GM12878 (cell line): ENCODE measurements around the gene CD207. TPM values are rescaled to one million over a fixed set of nuclear protein-coding genes. Genes with fewer than 3 reads are reported as not detected.

ENCODE experiments used
- ATAC-seq: fragments of 200-7000 bp; cut with Tn5 transposase; 3 replicates; pipeline ENCODE4 v1.9.1; 2020; ENCODE audit warnings: mild to moderate bottlenecking, moderate library complexity
- BruUV-seq: library from RNA; stranded (reverse); fragments of 400-500 nt; replicated peaks from 2 replicates; lab custom pipeline; 2021; lab: Mats Ljungman, UMichigan
- CTCF ChIA-PET: fragments of 300-600 bp; sonication (Branson Sonifier 250); formaldehyde crosslinking; extraction: SDS; loops from one replicate; lab custom pipeline; 2021; ENCODE audit warnings: inconsistent platforms; lab: Yijun Ruan, JAX
- POLR2A ChIA-PET: fragments of 350-600 bp; formaldehyde crosslinking; extraction: SDS; loops from one replicate; lab custom pipeline; 2021; ENCODE audit warnings: inconsistent platforms; lab: Charles Lee
- RAD21 ChIA-PET: fragments of 300-600 bp; sonication (Branson Sonifier 250); formaldehyde crosslinking; loops from one replicate; lab custom pipeline; 2023; ENCODE audit warnings: antibody characterized with exemption; ENCODE audit not compliant: unreplicated experiment; lab: Charles Lee
- SMC1A ChIA-PET: fragments of 300-600 bp; sonication (Branson Sonifier 250); formaldehyde crosslinking; loops from one replicate; lab custom pipeline; 2023; ENCODE audit not compliant: unreplicated experiment, uncharacterized antibody; lab: Charles Lee
- DNase-seq: peaks from one replicate; pipeline ENCODE4 v3.0.0-alpha.2; 2011; ENCODE audit warnings: low read depth, low spot score
- FAIRE-seq: peaks from 3 replicates; lab custom pipeline; 2011; peaks lifted over from hg19 to GRCh38; lab: Jason Lieb, UNC
- H2AFZ ChIP-seq: 2 replicates; pipeline ENCODE4 v1.6.0; 2011; ENCODE audit warnings: low read depth, low read length, control low read depth; ENCODE audit not compliant: control insufficient read depth
- H3K27ac ChIP-seq: 2 replicates; pipeline ENCODE4 v1.5.1; 2011; ENCODE audit warnings: control low read depth; ENCODE audit not compliant: control insufficient read depth, insufficient read depth
- H3K27me3 ChIP-seq, 2 experiments: replicated peaks in 1 of 2; 2 replicates each; pipeline versions ENCODE4 v1.6.0 to v1.6.1; 2011; ENCODE audit warnings: low read length in 1 of 2; ENCODE audit not compliant: control insufficient read depth in 2 of 2, insufficient read depth in 2 of 2
- H3K36me3 ChIP-seq, 2 experiments: 2 replicates each; pipeline ENCODE4 v1.5.1; 2011; ENCODE audit warnings: low read length in 1 of 2; ENCODE audit not compliant: control insufficient read depth in 2 of 2, insufficient read depth in 2 of 2
- H3K4me1 ChIP-seq: 2 replicates; pipeline ENCODE4 v1.6.1; 2011; ENCODE audit warnings: mild to moderate bottlenecking, low read length, moderate library complexity, mixed read lengths; ENCODE audit not compliant: control insufficient read depth, insufficient read depth
- H3K4me2 ChIP-seq: 2 replicates; pipeline ENCODE4 v1.6.0; 2011; ENCODE audit warnings: control low read depth; ENCODE audit not compliant: control insufficient read depth, insufficient read depth
- H3K4me3 ChIP-seq: fragments of 200-600 bp; sonication (generic); 2 replicates; pipeline ENCODE4 v1.5.1; 2016
- H3K79me2 ChIP-seq: 2 replicates; pipeline ENCODE4 v1.6.0; 2011; ENCODE audit warnings: low read length; ENCODE audit not compliant: control insufficient read depth, insufficient read depth
- H3K9ac ChIP-seq: 2 replicates; pipeline ENCODE4 v1.8.0; 2011; ENCODE audit warnings: low read length, control low read depth, mixed read lengths; ENCODE audit not compliant: control insufficient read depth, insufficient read depth
- H3K9me3 ChIP-seq: replicated peaks from 3 replicates; pipeline ENCODE4 v1.5.1; 2011; ENCODE audit warnings: mild to moderate bottlenecking, low read length; ENCODE audit not compliant: control insufficient read depth, insufficient read depth
- H4K20me1 ChIP-seq: 2 replicates; pipeline ENCODE4 v1.6.0; 2011; ENCODE audit not compliant: control insufficient read depth, insufficient read depth
- HDGF ChIP-seq: fragments of 450-650 bp; IDR thresholded peaks from 2 replicates; pipeline ENCODE4 v1.6.1; 2016; ENCODE audit warnings: antibody characterized with exemption
- NR2C2 ChIP-seq: IDR thresholded peaks from 2 replicates; pipeline ENCODE4 v1.6.1; 2011; ENCODE audit warnings: borderline replicate concordance, low read depth; ENCODE audit not compliant: control insufficient read depth, insufficient read length
- POLR2A ChIP-seq: IDR thresholded peaks from 2 replicates; pipeline ENCODE4 v1.6.1; 2011; ENCODE audit warnings: low read depth, mild to moderate bottlenecking, low read length
- SMAD1 ChIP-seq: fragments of 450-650 bp; IDR thresholded peaks from 2 replicates; pipeline ENCODE4 v1.6.1; 2018; ENCODE audit warnings: mild to moderate bottlenecking, low read depth; ENCODE audit not compliant: partially characterized antibody
- TBL1XR1 ChIP-seq: IDR thresholded peaks from 2 replicates; pipeline ENCODE4 v1.6.1; 2012; ENCODE audit warnings: low read depth, low read length, improper control_type of control experiment
- ZBED1 ChIP-seq: IDR thresholded peaks from 2 replicates; pipeline ENCODE4 v1.6.1; 2016; ENCODE audit warnings: borderline replicate concordance
- ZSCAN29 ChIP-seq: fragments of 450-650 bp; IDR thresholded peaks from 2 replicates; pipeline ENCODE4 v1.6.1; 2017; ENCODE audit warnings: mild to moderate bottlenecking, moderate library complexity
- WGBS: methylation state at CpG from one replicate; pipeline ENCODE4 v1.1.6; 2016; ENCODE audit warnings: low lambda C conversion rate; ENCODE audit not compliant: insufficient replicate concordance, insufficient coverage; ENCODE audit errors: missing lambda C conversion rate; 5-methylcytosine and 5-hydroxymethylcytosine counted together
- in situ Hi-C: fragments of 300-500 bp; cut with MboI; formaldehyde crosslinking; loops from 9 replicates; pipeline ENCODE4 v1.14.3; 2018; ENCODE audit warnings: mixed read lengths
- intact Hi-C: fragments of 100-400 bp; cut with micrococcal nuclease; formaldehyde crosslinking; loops from one replicate; pipeline ENCODE4 v1.14.2; 2022; ENCODE audit not compliant: unreplicated experiment
- polyA plus RNA-seq, 11 experiments: library from polyadenylated mRNA; depleted of rRNA in 4 of 11; unstranded in 6 of 11; stranded (reverse) in 5 of 11; fragments of >200 nt; fragmentation: Nextera tagmentation in 4 of 11; fragmentation: Illumina TruSeq in 1 of 11; extraction: Ambion mirVana in 4 of 11; extraction: Trizol in 1 of 11; gene quantifications; 1 replicate in 1 of 11; 2 replicates in 10 of 11; pipeline versions ENCODE4 v1.2.1 to v1.2.3, GENCODE V29; 2011 to 2016; ENCODE audit warnings: inconsistent platforms in 2 of 11, missing spikeins in 2 of 11, low read depth in 1 of 11
- total RNA-seq, 4 experiments: library from RNA; depleted of rRNA in 3 of 4; stranded (reverse); fragments of >200 nt in 3 of 4; fragmentation: Illumina TruSeq in 1 of 4; extraction: Trizol in 1 of 4; gene quantifications; 2 replicates each; pipeline versions ENCODE4 v1.2.1 to v1.2.3, GENCODE V29; 2013 to 2021
- TF ChIP-seq, protein P1 (sequence below): fragments of 450-650 bp; IDR thresholded peaks from 2 replicates; pipeline ENCODE4 v1.6.1; 2016; ENCODE audit warnings: mild to moderate bottlenecking
- TF ChIP-seq, protein P2 (sequence below): fragments of 450-650 bp; IDR thresholded peaks from 2 replicates; pipeline ENCODE4 v1.6.1; 2017; ENCODE audit warnings: borderline replicate concordance

CD207 gene
- total and polyA plus RNA-seq, 10 of the 15 experiments (the other 5 are each of a cell fraction or from before 2014, with no cell fraction given), result not detected

DNA sequence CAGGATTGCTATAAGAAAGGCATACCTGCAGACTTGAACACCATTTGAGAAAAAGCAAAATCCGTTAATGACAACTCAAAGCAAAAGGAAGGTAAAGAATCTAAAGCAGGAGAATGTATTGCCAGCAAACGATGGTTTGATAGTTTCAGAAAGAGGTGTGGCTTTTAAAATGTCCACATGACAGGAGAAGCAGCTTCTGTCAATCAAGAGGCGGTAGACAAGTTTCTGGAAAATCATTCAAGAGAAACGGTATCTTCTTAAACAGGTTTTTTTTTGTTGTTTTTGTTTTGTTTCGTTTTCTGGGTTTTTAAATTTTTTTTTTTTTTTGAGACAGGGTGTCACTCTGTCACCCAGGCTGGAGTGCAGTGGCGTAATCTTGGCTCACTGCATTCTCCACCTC is 29.0 kb downstream of the CD207 start:
- 20% methylated on average over 6 of the region's 6 CpGs for WGBS
- DNase-seq (no peak), FAIRE-seq (no peak), ATAC-seq (no peak)
- Histone ChIP-seq H3K27me3 (no peaks in the 10 kb centered on the region), H4K20me1 (no peaks in the 10 kb centered on the region), H2AFZ (no peak overlapping the region), H3K4me1 (no peaks in the 10 kb centered on the region), H3K36me3 (no peaks in the 10 kb centered on the region), H3K4me2 (no peak overlapping the region), H3K9ac (no peak overlapping the region), H3K4me3 (no peak overlapping the region), H3K9me3 (no peaks in the 10 kb centered on the region), H3K27ac (no peak overlapping the region), H3K79me2 (no peaks in the 10 kb centered on the region)
- in situ Hi-C loops, result no loop called here
- ChIA-PET SMC1A (no interaction called here), RAD21 (no interaction called here), CTCF (no interaction called here), POLR2A (no interaction called here)
- intact Hi-C loops, result no loop called here
- BruUV-seq, result no TSS peak
- TF ChIP-seq, protein P1, sequence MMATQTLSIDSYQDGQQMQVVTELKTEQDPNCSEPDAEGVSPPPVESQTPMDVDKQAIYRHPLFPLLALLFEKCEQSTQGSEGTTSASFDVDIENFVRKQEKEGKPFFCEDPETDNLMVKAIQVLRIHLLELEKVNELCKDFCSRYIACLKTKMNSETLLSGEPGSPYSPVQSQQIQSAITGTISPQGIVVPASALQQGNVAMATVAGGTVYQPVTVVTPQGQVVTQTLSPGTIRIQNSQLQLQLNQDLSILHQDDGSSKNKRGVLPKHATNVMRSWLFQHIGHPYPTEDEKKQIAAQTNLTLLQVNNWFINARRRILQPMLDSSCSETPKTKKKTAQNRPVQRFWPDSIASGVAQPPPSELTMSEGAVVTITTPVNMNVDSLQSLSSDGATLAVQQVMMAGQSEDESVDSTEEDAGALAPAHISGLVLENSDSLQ, result peak; percentile 88
- TF ChIP-seq, protein P2, sequence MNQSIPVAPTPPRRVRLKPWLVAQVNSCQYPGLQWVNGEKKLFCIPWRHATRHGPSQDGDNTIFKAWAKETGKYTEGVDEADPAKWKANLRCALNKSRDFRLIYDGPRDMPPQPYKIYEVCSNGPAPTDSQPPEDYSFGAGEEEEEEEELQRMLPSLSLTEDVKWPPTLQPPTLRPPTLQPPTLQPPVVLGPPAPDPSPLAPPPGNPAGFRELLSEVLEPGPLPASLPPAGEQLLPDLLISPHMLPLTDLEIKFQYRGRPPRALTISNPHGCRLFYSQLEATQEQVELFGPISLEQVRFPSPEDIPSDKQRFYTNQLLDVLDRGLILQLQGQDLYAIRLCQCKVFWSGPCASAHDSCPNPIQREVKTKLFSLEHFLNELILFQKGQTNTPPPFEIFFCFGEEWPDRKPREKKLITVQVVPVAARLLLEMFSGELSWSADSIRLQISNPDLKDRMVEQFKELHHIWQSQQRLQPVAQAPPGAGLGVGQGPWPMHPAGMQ, result no peak
- no peak for TF ChIP-seq HDGF
- TF ChIP-seq SMAD1, result no peak
- no peak for TF ChIP-seq ZSCAN29
- no peak for TF ChIP-seq ZBED1
- TF ChIP-seq TBL1XR1, result no peak
- TF ChIP-seq POLR2A, result no peak
- TF ChIP-seq NR2C2, result no peak
